Measurements from ENCODE around the gene GANAB.

GRCh38 chr11:62604460-62605120 lies 41.8 kb downstream of the GANAB start:
- TF ChIP-seq CTCF (IDR thresholded peaks at IDR 0.05) (no peak), POLR2A (IDR thresholded peaks at IDR 0.05) (no peak)

Measured in right lobe of liver (tissue), 4 donors.